Measurements from ENCODE around the gene EIF4E1B.

Gene EIF4E1B

DNA sequence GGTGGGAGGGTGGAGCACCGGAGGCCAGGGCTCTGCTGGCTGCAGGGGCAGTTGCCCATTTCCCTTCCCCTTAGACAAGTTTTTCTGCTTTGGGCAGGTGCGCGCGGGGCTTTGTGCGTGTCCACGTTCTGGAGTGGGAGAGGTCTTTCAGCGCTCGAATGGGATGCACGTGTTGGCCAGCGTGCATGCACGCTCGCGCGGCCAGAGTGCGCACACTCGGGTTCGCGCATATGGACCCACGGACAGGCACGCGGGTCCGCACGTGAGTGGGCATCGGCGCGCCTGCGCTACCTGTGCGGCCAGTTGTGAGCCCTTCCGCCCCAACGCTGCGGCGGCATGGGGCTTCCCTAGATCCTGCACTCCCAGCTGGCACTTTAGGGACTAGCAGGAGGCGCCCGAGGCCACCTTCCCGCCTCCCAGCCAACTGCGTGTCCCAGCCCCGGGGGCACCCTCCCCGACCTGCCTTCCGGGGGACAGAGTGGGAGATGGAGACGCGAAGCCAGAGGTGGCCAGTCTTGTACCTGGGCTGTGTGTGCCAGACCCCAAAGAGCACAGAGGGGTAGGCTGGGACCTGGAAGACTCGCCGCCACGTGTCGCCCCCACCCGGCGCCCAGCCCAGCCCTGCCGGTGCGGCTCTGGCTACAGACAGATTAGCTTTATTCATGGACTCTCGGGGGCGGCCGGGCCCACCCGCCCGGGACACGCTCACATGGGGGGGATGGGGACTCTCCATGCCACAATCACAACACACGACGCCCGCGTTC lies 10.7 kb upstream of the EIF4E1B start:
- Histone ChIP-seq H3K27ac (no peak overlapping the region), H3K36me3 (replicated peaks) (no peaks in the 10 kb centered on the region), H3K27me3 (replicated peaks) (peaks cover 20% of the 10 kb centered on the region), H3K4me3 (ENCODE audit: low read depth, low read length) (no peak overlapping the region)
- in situ Hi-C loops (cut with HindIII; ENCODE audit: low pct_ligation_motif_present, low sequenced_read_pairs) = no loop called here
- TF ChIP-seq, protein P1, sequence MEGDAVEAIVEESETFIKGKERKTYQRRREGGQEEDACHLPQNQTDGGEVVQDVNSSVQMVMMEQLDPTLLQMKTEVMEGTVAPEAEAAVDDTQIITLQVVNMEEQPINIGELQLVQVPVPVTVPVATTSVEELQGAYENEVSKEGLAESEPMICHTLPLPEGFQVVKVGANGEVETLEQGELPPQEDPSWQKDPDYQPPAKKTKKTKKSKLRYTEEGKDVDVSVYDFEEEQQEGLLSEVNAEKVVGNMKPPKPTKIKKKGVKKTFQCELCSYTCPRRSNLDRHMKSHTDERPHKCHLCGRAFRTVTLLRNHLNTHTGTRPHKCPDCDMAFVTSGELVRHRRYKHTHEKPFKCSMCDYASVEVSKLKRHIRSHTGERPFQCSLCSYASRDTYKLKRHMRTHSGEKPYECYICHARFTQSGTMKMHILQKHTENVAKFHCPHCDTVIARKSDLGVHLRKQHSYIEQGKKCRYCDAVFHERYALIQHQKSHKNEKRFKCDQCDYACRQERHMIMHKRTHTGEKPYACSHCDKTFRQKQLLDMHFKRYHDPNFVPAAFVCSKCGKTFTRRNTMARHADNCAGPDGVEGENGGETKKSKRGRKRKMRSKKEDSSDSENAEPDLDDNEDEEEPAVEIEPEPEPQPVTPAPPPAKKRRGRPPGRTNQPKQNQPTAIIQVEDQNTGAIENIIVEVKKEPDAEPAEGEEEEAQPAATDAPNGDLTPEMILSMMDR (IDR thresholded peaks at IDR 0.05; ENCODE audit: low read depth, low read length, missing control alignments) = no peak
- DNase-seq = no peak

DNA sequence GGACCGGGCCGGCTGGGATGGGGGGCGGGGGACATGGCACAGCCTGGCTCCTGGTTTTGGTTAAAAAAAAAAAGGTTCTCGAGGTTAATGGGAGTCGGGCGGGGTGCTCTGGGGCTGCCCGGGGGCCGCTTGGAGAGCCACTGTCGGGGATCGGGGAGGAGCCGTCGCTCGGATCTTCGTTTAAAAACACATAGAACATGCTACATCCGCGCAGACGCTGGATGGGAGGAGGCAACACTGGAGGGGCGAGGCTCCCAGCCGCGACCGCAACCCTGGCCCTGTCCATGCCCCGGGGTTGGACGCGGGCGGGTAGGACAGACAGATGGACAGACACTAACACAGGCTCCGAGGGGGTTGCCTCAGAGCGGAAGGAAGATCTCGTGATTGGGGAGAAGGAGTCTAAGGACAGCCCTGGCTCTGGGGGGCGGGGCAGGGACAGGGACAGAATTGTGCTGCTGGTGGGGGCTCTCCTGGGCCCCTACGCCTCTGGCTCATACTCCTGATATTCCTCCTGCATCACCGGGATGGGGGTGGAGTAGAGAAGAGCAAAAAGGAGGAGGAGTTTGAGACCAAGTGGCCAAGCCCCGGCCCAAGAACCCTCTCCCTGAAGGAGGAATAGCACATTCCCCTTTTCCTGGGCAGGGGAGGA lies 10.0 kb upstream of the EIF4E1B start:
- DNase-seq = no peak
- in situ Hi-C loops (cut with HindIII; ENCODE audit: low pct_ligation_motif_present, low sequenced_read_pairs) = no loop called here
- Histone ChIP-seq H3K27ac (no peak overlapping the region), H3K27me3 (replicated peaks) (peaks cover 20% of the 10 kb centered on the region), H3K4me3 (ENCODE audit: low read depth, low read length) (peak overlapping the region; percentile 12), H3K36me3 (replicated peaks) (no peaks in the 10 kb centered on the region)
- TF ChIP-seq, protein P1 (IDR thresholded peaks at IDR 0.05; ENCODE audit: low read depth, low read length, missing control alignments) = no peak

DNA sequence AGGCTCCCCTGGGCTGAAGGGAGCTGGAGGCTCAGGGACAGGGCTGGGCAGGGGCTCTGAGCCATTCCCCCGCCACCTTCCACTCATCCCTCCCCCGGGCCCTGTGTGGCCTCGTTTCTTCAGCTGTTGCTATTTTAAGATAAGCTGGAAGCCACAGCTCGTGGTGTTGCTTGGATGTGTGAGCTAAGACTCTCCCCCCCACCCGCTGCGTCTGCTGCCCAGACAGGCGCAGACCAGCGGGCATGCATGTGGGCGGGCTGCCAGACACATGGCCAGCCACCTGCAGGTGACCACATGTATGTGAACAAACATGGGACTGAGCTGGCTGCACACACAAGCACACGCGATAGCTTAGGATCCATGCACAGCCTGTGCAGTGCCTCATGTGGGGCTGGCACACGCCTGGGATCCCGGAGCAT lies 8.8 kb upstream of the EIF4E1B start:
- Histone ChIP-seq H3K36me3 (replicated peaks) (no peaks in the 10 kb centered on the region), H3K4me3 (ENCODE audit: low read depth, low read length) (no peak overlapping the region), H3K27me3 (replicated peaks) (peaks cover 25% of the 10 kb centered on the region), H3K27ac (no peak overlapping the region)
- in situ Hi-C loops (cut with HindIII; ENCODE audit: low pct_ligation_motif_present, low sequenced_read_pairs) = no loop called here
- DNase-seq = peak; percentile 71
- TF ChIP-seq, protein P1 (IDR thresholded peaks at IDR 0.05; ENCODE audit: low read depth, low read length, missing control alignments) = no peak

DNA sequence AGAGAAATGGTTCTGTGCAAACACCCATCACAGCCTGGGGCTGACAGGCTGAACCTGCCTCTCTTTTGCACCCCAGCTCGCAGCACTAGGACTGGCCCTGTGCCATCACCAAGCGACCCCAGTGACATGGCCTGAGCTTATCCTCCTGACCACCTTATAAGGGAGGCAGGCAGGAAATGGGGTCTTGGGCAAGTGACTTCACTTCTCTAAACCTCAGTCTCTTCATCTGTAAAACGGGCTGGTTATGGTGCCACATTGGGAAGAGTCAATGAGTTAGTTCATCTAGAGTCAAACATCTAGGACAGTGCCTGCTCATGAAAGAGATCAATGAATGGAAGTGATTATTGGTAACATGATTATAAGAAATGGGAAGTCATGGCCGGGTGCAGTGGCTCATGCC lies 6.3 kb upstream of the EIF4E1B start:
- H3K27ac ChIP-seq = no peak overlapping the region

DNA sequence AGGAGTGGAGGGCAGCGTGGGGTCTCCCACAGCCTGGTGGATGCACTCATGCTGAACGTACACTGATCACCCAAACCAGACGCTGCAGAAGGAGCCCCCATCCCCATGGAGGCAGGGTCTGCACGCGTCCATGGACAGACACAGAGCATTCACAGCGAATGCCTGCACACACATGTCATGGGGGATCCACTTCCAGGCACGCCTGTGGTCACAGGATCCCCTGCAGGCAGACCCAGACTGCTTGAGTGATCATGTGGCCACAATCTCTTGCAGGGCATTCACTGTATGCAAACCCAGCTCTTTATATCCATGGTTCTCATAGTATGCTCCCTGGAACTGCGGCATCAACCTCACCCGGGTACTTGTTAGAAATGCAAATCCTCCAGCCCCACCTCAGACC lies 5.5 kb upstream of the EIF4E1B start:
- Histone ChIP-seq H3K4me3 (ENCODE audit: low read depth, low read length) (no peak overlapping the region), H3K27me3 (replicated peaks) (peaks cover 28% of the 10 kb centered on the region), H3K36me3 (replicated peaks) (no peaks in the 10 kb centered on the region), H3K27ac (no peak overlapping the region)
- no peak for DNase-seq
- TF ChIP-seq, protein P1 (IDR thresholded peaks at IDR 0.05; ENCODE audit: low read depth, low read length, missing control alignments) = no peak
- in situ Hi-C loops (cut with HindIII; ENCODE audit: low pct_ligation_motif_present, low sequenced_read_pairs) = no loop called here

More for the DNA sequence above, 6.3 kb upstream of the EIF4E1B start:
- TF ChIP-seq, protein P1 (IDR thresholded peaks at IDR 0.05; ENCODE audit: low read depth, low read length, missing control alignments) = no peak
- H3K27me3 ChIP-seq (replicated peaks) = peaks cover 26% of the 10 kb centered on the region
- no peak overlapping the region for H3K4me3 ChIP-seq (ENCODE audit: low read depth, low read length)
- H3K36me3 ChIP-seq (replicated peaks) = no peaks in the 10 kb centered on the region
- in situ Hi-C loops (cut with HindIII; ENCODE audit: low pct_ligation_motif_present, low sequenced_read_pairs) = no loop called here
- DNase-seq = no peak
